GM20000 (cell line): ENCODE results near the gene MT1F.

Experiments
- DNase-seq: peaks from one replicate; pipeline ENCODE4 v3.0.0; 2012; ENCODE audit warnings: low spot score
- TF ChIP-seq, protein P1 (sequence below): IDR thresholded peaks from 2 replicates; pipeline ENCODE4 v1.5.1; 2012; ENCODE audit warnings: mild to moderate bottlenecking, control low read depth; ENCODE audit errors: extremely low read depth, missing control alignments

Gene MT1F

DNA sequence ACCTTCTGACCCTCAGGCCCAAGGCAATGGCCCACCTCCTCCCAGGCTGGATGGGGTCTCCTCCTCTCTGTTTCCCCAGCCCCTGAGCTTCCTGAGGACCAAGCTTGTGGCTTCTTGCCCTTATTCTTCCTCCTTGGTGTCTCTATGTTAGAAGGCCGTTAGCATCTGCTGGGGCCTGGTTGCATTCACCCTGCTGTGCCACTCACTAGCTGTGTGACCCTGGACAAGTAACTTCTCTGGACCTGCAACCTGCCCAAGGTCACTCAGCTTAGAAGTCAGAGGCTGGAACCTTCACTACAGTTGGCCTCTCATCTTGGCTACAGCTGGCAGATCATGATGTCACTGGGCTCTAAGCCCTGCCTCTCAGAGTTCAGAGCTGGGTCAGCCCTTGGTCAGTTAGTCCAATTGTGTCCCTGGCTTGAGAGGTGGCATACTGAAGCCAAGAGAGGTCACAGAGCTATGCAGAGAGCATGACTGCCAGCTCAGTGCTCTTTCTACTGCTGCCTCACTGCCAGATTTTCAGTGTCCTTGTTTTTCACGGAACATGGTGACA lies 46.4 kb upstream of the MT1F start:
- DNase-seq, result no peak
- TF ChIP-seq, protein P1, sequence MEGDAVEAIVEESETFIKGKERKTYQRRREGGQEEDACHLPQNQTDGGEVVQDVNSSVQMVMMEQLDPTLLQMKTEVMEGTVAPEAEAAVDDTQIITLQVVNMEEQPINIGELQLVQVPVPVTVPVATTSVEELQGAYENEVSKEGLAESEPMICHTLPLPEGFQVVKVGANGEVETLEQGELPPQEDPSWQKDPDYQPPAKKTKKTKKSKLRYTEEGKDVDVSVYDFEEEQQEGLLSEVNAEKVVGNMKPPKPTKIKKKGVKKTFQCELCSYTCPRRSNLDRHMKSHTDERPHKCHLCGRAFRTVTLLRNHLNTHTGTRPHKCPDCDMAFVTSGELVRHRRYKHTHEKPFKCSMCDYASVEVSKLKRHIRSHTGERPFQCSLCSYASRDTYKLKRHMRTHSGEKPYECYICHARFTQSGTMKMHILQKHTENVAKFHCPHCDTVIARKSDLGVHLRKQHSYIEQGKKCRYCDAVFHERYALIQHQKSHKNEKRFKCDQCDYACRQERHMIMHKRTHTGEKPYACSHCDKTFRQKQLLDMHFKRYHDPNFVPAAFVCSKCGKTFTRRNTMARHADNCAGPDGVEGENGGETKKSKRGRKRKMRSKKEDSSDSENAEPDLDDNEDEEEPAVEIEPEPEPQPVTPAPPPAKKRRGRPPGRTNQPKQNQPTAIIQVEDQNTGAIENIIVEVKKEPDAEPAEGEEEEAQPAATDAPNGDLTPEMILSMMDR, result no peak

DNA sequence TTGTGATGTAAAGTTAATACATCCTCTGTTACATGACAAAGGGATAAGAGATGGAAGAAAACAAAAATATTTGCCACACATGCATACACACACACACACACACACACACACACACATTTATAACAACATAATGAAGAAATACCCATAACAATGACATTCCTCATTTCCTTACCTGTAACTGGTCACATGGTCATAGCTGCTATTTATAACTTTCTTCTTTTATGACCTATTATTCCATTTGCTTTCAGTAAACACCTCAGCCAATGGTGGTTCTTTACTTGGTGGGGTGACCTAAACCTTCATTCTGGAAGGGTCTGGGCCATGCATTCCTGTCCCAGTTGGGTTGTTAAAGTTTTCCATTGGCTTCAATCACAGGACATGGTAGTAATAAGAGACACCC lies 44.1 kb upstream of the MT1F start:
- DNase-seq, result no peak
- TF ChIP-seq, protein P1, result no peak

DNA sequence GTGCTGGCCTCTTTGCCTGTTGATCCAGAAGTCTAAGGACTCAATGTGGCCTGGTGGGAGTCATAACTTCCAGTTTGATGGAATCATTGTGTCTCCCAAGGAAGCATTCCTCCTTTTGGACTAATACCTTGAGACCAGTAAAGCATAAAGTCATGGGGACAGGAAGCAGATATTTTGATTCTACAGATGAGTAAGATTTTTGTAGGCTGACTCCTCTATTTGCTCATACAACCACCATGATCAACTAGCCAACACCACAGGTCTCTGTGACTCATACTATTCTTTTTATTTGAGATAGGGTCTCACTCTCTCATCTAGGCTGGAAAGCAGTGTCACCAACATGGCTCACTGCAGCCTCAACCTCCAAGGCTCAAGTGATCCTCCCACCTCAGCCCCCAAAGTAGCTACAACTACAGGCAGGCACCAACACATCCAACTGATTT lies 43.2 kb upstream of the MT1F start:
- DNase-seq, result no peak
- TF ChIP-seq, protein P1, result no peak

DNA sequence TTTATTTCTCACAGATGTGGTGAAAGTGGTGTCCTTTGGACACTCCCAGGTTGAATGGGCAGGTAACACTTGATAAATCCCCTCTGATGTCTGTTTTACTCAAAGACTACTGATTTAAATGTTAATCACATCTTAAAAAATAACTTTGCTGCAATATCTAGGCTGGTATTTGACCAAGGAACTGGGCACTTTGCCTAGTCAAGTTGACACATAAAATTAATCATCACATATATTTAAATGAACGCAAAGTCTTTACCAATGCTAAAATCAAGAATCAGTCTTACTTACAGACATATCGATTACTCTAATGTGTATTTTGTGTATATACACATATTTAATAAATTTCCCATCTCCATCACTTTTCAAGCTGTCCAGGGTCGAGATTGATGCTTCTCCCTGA lies 42.4 kb upstream of the MT1F start:
- DNase-seq, result no peak
- TF ChIP-seq, protein P1, result no peak

DNA sequence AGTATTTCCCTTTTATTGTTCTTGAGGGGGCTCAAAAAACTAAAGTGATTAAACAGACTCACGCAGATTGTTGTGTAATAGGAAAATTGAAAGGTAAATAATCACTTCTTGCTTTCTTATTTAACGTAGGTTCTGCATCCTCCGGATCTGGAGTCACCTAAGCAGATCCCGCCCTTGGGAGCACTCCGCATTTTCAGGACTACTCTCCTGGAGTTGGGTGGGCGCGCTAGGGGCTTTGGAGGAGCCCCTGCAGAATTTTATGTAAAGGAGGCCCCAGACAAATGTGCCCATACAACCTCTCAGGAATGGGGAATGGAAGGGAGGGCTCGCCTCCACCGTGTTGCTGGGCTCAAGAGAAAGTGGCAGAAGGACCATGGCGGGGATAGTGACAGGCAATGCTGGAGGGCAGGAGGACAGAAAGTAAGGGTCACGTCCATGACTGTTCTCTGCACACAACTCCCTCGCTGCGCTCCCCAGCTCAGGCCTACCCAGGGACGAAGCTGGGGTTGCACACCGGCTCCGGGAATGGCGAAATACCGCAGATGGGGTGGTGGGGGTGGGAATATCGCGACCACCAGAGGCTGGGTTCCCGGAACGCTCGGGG lies 41.0 kb upstream of the MT1F start:
- TF ChIP-seq, protein P1, result no peak

DNA sequence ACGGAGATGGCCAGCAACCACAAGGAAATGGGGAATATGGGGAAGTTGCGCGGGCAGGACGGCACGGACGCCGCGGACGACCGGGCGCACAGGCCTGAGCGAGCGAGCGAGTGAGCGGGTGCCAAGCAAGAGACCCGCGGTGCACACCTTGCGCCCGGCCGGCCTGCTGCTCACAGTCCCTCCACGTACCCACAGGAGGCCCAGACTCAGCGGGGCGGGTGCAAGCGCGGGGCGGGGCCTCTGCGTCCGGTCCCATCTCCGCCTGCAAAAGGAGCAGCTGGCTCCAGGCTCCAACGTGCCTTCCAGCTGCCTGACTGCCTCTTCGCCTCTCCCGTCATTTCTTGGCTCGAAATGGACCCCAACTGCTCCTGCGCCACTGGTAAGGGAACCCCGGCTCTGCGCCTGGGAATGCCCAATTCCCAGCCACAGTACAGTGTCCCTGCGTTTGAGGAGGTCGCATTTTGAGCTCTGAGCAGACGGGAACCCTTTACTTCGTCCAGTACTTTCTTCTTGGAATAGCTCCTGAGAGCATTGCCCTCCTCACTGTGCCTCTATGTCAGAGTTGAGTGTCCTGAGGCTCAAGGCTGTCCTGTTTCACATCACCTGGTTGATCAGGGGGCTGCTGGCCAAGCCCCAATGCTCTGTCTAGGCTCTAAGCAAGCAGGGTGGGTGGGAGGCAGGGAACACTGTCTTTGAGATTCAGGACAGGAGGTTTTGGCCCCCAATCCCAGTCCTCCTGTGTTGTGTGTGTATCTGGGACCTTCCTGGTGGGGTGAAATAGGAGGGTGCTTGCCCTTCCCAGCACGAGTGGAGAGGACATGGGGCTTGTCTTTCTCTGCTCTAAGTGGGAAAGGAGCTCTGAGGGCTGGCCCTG lies 40.3 kb upstream of the MT1F start:
- no peak for DNase-seq
- TF ChIP-seq, protein P1, result no peak

More for the DNA sequence above, 41.0 kb upstream of the MT1F start:
- DNase-seq, result no peak

DNA sequence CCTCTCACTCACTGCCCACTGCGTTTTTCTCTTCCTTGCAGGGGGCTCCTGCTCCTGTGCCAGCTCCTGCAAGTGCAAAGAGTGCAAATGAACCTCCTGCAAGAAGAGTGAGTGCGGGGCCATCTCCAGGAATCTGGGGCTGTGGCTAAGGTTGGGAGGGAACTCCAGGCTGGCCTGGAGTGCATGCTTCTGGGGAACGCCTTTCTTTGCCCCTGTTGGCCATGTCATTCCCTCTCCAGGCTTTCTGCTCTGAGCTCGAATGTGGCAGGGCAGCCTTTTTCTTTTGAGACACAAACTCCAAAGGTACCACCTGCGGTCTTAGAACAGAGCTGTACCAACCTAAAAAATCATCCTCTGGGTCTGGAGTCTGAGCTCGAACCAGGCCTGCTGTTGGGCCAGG lies 39.6 kb upstream of the MT1F start:
- no peak for DNase-seq
- TF ChIP-seq, protein P1, result no peak
